SK-N-SH treated with all-trans-retinoic acid at 6 μM for 48 hours (cell line): ENCODE measurements around the gene STYXL1.

Experiments
- ATAC-seq: fragments of 200-7000 bp; cut with Tn5 transposase; 3 replicates; pipeline ENCODE4 v1.9.1; 2020; ENCODE audit warnings: mild to moderate bottlenecking, moderate library complexity
- ARNTL ChIP-seq: fragments of 450-650 bp; formaldehyde crosslinking; IDR thresholded peaks from 2 replicates; pipeline ENCODE4 v1.5.0; 2020; ENCODE audit warnings: low read depth, mild to moderate bottlenecking, moderate library complexity, borderline replicate concordance
- BACH2 ChIP-seq: fragments of 250-450 bp; sonication (Bioruptor Pico); IDR thresholded peaks from 2 replicates; pipeline ENCODE4 v1.9.0; 2021; ENCODE audit warnings: mild to moderate bottlenecking, borderline replicate concordance
- CSDC2 ChIP-seq: fragments of 250-450 bp; sonication (Bioruptor Pico); IDR thresholded peaks from 2 replicates; pipeline ENCODE4 v1.5.0; 2020; ENCODE audit warnings: mild to moderate bottlenecking, moderate library complexity
- ESRRG ChIP-seq: fragments of 250-450 bp; sonication (Bioruptor Pico); IDR thresholded peaks from 2 replicates; pipeline ENCODE4 v1.6.1; 2021; ENCODE audit warnings: mild to moderate bottlenecking
- GLIS3 ChIP-seq: fragments of 250-450 bp; sonication (Bioruptor Pico); IDR thresholded peaks from 2 replicates; pipeline ENCODE4 v1.5.0; 2020; ENCODE audit warnings: mild to moderate bottlenecking, moderate library complexity
- ISL1 ChIP-seq: fragments of 250-450 bp; sonication (Bioruptor Pico); IDR thresholded peaks from 2 replicates; pipeline ENCODE4 v2.1.2; 2022; ENCODE audit warnings: mild to moderate bottlenecking, moderate library complexity
- OSR1 ChIP-seq: fragments of 250-450 bp; sonication (Bioruptor Pico); IDR thresholded peaks from 2 replicates; pipeline ENCODE4 v1.8.0; 2022; ENCODE audit warnings: moderate library complexity, mild to moderate bottlenecking, inconsistent platforms
- PPARA ChIP-seq: fragments of 250-450 bp; sonication (Bioruptor Pico); IDR thresholded peaks from 2 replicates; pipeline ENCODE4 v1.5.0; 2020; ENCODE audit warnings: mild to moderate bottlenecking, borderline replicate concordance
- RARB ChIP-seq: fragments of 250-450 bp; sonication (Bioruptor Pico); IDR thresholded peaks from 2 replicates; pipeline ENCODE4 v1.8.0; 2021; ENCODE audit warnings: mild to moderate bottlenecking, moderate library complexity
- SNAI2 ChIP-seq: fragments of 250-450 bp; sonication (Bioruptor Pico); IDR thresholded peaks from 2 replicates; pipeline ENCODE4 v1.5.0; 2020; ENCODE audit warnings: mild to moderate bottlenecking, moderate library complexity
- TCF4 ChIP-seq: fragments of 250-450 bp; sonication (Bioruptor Pico); IDR thresholded peaks from 2 replicates; pipeline ENCODE4 v1.8.0; 2021; ENCODE audit warnings: mild to moderate bottlenecking, moderate library complexity, borderline replicate concordance
- TOX ChIP-seq: fragments of 250-450 bp; sonication (Bioruptor Pico); IDR thresholded peaks from 2 replicates; pipeline ENCODE4 v1.8.0; 2021; ENCODE audit warnings: mild to moderate bottlenecking, moderate library complexity, borderline replicate concordance
- ZC3H10 ChIP-seq: fragments of 250-450 bp; sonication (Bioruptor Pico); IDR thresholded peaks from 2 replicates; pipeline ENCODE4 v1.5.1; 2021; ENCODE audit warnings: mild to moderate bottlenecking, moderate library complexity
- ZFP3 ChIP-seq: fragments of 250-450 bp; sonication (Bioruptor Pico); IDR thresholded peaks from 2 replicates; pipeline ENCODE4 v1.5.0; 2020; ENCODE audit warnings: mild to moderate bottlenecking, moderate library complexity
- ZFP30 ChIP-seq: fragments of 450-650 bp; formaldehyde crosslinking; IDR thresholded peaks from 2 replicates; pipeline ENCODE4 v1.5.0; 2022; ENCODE audit warnings: mild to moderate bottlenecking, moderate library complexity
- ZNF565 ChIP-seq: fragments of 450-650 bp; formaldehyde crosslinking; conservative IDR thresholded peaks from 2 replicates; pipeline ENCODE4 v1.5.0; 2020; ENCODE audit warnings: low read depth, mild to moderate bottlenecking, moderate library complexity
- ZNF70 ChIP-seq: fragments of 450-650 bp; formaldehyde crosslinking; IDR thresholded peaks from 2 replicates; pipeline ENCODE4 v1.5.0; 2020; ENCODE audit warnings: mild to moderate bottlenecking, moderate library complexity
- ZNF8 ChIP-seq: fragments of 450-650 bp; formaldehyde crosslinking; IDR thresholded peaks from 2 replicates; pipeline ENCODE4 v1.5.0; 2020; ENCODE audit warnings: mild to moderate bottlenecking, moderate library complexity
- TF ChIP-seq, protein P1 (sequence below): fragments of 250-450 bp; sonication (Bioruptor Pico); IDR thresholded peaks from 2 replicates; pipeline ENCODE4 v1.5.0; 2020; ENCODE audit warnings: mild to moderate bottlenecking, moderate library complexity
- TF ChIP-seq, protein P2 (sequence below): fragments of 250-450 bp; sonication (Bioruptor Pico); IDR thresholded peaks from 2 replicates; pipeline ENCODE4 v1.5.1; 2021; ENCODE audit warnings: mild to moderate bottlenecking, moderate library complexity
- TF ChIP-seq, protein P3 (sequence below): fragments of 250-450 bp; sonication (Bioruptor Pico); IDR thresholded peaks from 2 replicates; pipeline ENCODE4 v1.8.0; 2020; ENCODE audit warnings: mild to moderate bottlenecking, moderate library complexity, borderline replicate concordance
- TF ChIP-seq, protein P4 (sequence below): fragments of 250-450 bp; sonication (Bioruptor Pico); IDR thresholded peaks from 2 replicates; pipeline ENCODE4 v1.5.1; 2020; ENCODE audit warnings: low read depth, mild to moderate bottlenecking, moderate library complexity
- TF ChIP-seq, protein P5 (sequence below): fragments of 250-450 bp; sonication (Bioruptor Pico); IDR thresholded peaks from 2 replicates; pipeline ENCODE4 v1.8.0; 2021; ENCODE audit warnings: low read depth, mild to moderate bottlenecking, moderate library complexity, borderline replicate concordance

The STYXL1 gene

DNA sequence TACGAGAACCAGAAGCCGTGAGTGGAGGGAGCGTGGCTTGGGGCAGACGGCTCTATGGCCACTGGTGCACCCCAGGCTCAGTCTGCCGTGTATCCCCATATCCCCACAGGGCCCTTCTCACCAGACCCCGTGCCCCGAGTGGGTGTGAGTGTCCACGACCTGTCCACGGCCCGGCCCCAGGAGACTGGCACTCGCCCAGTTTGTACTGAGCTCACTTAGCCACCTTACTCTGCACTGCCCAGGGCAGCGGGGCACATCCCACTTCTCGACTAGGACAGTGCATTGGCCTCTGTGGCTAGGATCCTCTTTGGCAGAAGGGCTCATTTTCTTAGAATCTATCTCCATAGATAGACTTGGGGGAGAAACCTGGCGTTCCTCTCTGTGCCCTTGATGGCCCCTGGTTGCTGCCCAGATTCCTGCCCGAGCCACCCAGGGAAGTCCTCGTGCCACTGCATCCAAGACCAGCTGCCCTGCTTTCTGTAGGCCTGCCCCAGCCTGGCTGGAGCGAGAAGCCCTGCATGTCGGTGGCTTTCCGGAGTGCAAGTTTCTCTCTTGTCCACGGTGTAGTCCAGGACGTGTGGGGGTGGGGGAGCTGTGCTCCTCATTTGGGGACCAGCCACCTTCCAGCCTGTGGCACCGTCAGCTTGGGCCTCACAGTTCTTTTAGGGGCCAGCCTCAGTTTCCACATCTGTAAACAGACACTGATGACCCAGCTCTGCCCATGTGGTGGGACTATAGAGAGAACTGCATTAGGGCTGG lies 65.3 kb downstream of the STYXL1 start:
- ATAC-seq = no peak; the same call in 2 of the 3 replicates
- no peak for TF ChIP-seq ZNF565 (CRISPR knock-in tag)
- TF ChIP-seq ZNF70 (CRISPR knock-in tag) = no peak
- TF ChIP-seq OSR1 (CRISPR knock-in tag) = no peak
- TF ChIP-seq PPARA (CRISPR knock-in tag) = no peak
- no peak for TF ChIP-seq TOX (CRISPR knock-in tag)
- TF ChIP-seq, protein P1, sequence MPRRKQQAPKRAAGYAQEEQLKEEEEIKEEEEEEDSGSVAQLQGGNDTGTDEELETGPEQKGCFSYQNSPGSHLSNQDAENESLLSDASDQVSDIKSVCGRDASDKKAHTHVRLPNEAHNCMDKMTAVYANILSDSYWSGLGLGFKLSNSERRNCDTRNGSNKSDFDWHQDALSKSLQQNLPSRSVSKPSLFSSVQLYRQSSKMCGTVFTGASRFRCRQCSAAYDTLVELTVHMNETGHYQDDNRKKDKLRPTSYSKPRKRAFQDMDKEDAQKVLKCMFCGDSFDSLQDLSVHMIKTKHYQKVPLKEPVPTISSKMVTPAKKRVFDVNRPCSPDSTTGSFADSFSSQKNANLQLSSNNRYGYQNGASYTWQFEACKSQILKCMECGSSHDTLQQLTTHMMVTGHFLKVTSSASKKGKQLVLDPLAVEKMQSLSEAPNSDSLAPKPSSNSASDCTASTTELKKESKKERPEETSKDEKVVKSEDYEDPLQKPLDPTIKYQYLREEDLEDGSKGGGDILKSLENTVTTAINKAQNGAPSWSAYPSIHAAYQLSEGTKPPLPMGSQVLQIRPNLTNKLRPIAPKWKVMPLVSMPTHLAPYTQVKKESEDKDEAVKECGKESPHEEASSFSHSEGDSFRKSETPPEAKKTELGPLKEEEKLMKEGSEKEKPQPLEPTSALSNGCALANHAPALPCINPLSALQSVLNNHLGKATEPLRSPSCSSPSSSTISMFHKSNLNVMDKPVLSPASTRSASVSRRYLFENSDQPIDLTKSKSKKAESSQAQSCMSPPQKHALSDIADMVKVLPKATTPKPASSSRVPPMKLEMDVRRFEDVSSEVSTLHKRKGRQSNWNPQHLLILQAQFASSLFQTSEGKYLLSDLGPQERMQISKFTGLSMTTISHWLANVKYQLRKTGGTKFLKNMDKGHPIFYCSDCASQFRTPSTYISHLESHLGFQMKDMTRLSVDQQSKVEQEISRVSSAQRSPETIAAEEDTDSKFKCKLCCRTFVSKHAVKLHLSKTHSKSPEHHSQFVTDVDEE (CRISPR knock-in tag) = no peak
- TF ChIP-seq ARNTL = no peak
- TF ChIP-seq, protein P2, sequence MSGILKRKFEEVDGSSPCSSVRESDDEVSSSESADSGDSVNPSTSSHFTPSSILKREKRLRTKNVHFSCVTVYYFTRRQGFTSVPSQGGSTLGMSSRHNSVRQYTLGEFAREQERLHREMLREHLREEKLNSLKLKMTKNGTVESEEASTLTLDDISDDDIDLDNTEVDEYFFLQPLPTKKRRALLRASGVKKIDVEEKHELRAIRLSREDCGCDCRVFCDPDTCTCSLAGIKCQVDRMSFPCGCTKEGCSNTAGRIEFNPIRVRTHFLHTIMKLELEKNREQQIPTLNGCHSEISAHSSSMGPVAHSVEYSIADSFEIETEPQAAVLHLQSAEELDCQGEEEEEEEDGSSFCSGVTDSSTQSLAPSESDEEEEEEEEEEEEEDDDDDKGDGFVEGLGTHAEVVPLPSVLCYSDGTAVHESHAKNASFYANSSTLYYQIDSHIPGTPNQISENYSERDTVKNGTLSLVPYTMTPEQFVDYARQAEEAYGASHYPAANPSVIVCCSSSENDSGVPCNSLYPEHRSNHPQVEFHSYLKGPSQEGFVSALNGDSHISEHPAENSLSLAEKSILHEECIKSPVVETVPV (CRISPR knock-in tag) = no peak
- TF ChIP-seq, protein P3, sequence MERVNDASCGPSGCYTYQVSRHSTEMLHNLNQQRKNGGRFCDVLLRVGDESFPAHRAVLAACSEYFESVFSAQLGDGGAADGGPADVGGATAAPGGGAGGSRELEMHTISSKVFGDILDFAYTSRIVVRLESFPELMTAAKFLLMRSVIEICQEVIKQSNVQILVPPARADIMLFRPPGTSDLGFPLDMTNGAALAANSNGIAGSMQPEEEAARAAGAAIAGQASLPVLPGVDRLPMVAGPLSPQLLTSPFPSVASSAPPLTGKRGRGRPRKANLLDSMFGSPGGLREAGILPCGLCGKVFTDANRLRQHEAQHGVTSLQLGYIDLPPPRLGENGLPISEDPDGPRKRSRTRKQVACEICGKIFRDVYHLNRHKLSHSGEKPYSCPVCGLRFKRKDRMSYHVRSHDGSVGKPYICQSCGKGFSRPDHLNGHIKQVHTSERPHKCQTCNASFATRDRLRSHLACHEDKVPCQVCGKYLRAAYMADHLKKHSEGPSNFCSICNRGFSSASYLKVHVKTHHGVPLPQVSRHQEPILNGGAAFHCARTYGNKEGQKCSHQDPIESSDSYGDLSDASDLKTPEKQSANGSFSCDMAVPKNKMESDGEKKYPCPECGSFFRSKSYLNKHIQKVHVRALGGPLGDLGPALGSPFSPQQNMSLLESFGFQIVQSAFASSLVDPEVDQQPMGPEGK = no peak
- no peak for TF ChIP-seq ZFP3 (CRISPR knock-in tag)
- TF ChIP-seq, protein P4, sequence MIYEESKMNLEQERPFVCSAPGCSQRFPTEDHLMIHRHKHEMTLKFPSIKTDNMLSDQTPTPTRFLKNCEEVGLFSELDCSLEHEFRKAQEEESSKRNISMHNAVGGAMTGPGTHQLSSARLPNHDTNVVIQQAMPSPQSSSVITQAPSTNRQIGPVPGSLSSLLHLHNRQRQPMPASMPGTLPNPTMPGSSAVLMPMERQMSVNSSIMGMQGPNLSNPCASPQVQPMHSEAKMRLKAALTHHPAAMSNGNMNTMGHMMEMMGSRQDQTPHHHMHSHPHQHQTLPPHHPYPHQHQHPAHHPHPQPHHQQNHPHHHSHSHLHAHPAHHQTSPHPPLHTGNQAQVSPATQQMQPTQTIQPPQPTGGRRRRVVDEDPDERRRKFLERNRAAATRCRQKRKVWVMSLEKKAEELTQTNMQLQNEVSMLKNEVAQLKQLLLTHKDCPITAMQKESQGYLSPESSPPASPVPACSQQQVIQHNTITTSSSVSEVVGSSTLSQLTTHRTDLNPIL = no peak
- TF ChIP-seq ZC3H10 (CRISPR knock-in tag) = no peak
- TF ChIP-seq, protein P5, sequence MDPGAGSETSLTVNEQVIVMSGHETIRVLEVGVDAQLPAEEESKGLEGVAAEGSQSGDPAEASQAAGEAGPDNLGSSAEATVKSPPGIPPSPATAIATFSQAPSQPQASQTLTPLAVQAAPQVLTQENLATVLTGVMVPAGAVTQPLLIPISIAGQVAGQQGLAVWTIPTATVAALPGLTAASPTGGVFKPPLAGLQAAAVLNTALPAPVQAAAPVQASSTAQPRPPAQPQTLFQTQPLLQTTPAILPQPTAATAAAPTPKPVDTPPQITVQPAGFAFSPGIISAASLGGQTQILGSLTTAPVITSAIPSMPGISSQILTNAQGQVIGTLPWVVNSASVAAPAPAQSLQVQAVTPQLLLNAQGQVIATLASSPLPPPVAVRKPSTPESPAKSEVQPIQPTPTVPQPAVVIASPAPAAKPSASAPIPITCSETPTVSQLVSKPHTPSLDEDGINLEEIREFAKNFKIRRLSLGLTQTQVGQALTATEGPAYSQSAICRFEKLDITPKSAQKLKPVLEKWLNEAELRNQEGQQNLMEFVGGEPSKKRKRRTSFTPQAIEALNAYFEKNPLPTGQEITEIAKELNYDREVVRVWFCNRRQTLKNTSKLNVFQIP (CRISPR knock-in tag) = no peak
- no peak for TF ChIP-seq TCF4 (CRISPR knock-in tag)
- TF ChIP-seq RARB = no peak
- no peak for TF ChIP-seq ZNF8 (CRISPR knock-in tag)
- no peak for TF ChIP-seq ESRRG (CRISPR knock-in tag)
- TF ChIP-seq GLIS3 (CRISPR knock-in tag) = no peak
- TF ChIP-seq CSDC2 (CRISPR knock-in tag) = no peak

DNA sequence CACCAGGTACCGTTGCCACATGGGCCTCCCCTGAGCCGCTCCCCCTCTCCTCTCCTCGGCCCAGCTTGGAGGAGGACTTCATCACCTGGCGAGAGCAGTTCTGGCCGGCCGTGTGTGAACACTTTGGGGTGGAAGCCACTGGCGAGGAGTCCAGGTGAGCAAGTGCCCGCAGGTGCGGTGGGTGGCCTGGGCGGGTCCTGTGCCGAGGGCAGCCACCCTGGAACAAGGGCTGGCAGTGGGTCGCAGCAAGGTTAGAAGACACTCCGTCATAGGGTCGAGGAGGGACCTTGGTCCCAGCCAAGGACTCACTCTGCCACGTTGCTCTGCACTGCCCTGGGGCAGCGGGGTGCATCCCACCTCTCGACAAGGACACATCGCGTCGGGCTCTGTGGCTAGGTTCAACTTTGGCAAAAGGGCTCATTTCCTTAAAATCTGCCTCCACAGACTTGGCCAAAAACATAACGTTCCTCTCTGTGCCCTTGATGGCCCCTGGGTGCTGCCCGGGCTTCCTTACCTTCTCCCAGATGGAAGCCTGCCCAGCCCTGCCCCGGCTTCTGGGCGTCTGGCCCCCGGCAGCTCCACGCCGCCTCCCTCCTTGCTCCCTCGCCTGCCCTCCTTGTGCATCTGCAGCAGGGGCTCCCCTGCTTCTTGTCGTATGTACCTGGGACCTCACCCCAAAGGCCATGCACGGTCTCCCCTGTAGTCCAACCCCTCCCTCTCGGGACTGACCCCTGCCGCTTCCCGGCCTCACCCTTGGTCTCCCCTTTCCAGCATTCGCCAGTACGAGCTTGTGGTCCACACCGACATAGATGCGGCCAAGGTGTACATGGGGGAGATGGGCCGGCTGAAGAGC lies 66.1 kb downstream of the STYXL1 start:
- no peak for TF ChIP-seq ZFP30 (CRISPR knock-in tag)
- no peak for TF ChIP-seq ISL1
- no peak for TF ChIP-seq TOX (CRISPR knock-in tag)
- no peak for ATAC-seq

DNA sequence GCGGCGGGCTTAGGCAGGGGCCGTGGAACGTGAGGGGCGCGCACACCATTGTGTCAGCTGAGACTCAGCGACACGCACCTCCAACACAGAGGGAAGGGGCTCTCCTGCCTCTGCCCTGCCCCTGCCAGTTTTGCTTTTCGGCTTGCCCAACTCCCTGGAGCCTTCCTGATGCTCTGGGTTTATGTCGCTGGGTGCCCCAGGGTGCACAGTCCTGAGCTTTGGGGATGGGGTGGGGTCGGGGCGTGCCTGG lies 66.7 kb downstream of the STYXL1 start:
- ATAC-seq = no peak
- TF ChIP-seq, protein P1 (CRISPR knock-in tag) = no peak
- TF ChIP-seq, protein P2 (CRISPR knock-in tag) = no peak
- TF ChIP-seq ZNF70 (CRISPR knock-in tag) = no peak
- no peak for TF ChIP-seq BACH2 (CRISPR knock-in tag)
- no peak for TF ChIP-seq TCF4 (CRISPR knock-in tag)
- TF ChIP-seq RARB = no peak
- no peak for TF ChIP-seq TOX (CRISPR knock-in tag)
- no peak for TF ChIP-seq SNAI2 (CRISPR knock-in tag)
- no peak for TF ChIP-seq ZFP3 (CRISPR knock-in tag)
